IMR-90 (cell line): Measurements from ENCODE around the gene METTL8. TPM values are rescaled to one million over a fixed set of nuclear protein-coding genes. Genes with fewer than 3 reads are reported as not detected.

Source experiments
- ATAC-seq: fragments of 200-7000 bp; cut with Tn5 transposase; 2 replicates; pipeline ENCODE4 v1.9.1; 2020; ENCODE audit warnings: low read depth, mild to moderate bottlenecking, moderate library complexity
- BruUV-seq: library from RNA; stranded (reverse); fragments of 400-500 nt; replicated peaks from 2 replicates; lab custom pipeline; 2021; lab: Mats Ljungman, UMichigan
- CTCF ChIA-PET: fragments of 300-600 bp; formaldehyde crosslinking; extraction: SDS; loops from one replicate; lab custom pipeline; 2021; ENCODE audit warnings: antibody characterized with exemption; lab: Yijun Ruan, JAX
- POLR2A ChIA-PET: fragments of 300-600 bp; sonication (Branson Sonifier 250); formaldehyde crosslinking; loops from one replicate; lab custom pipeline; 2022; ENCODE audit warnings: antibody characterized with exemption; ENCODE audit not compliant: unreplicated experiment; lab: Charles Lee
- DNase-seq: peaks from one replicate; pipeline ENCODE4 v3.0.0; 2013
- H2AFZ ChIP-seq: replicated peaks from 2 replicates; pipeline ENCODE3; 2013; ENCODE audit warnings: low read length, mild to moderate bottlenecking; ENCODE audit not compliant: poor library complexity
- H2AK5ac ChIP-seq: 2 replicates; pipeline ENCODE4 v1.6.1; 2013; ENCODE audit warnings: low read depth, low read length, inconsistent platforms
- H2AK9ac ChIP-seq: replicated peaks from 2 replicates; pipeline ENCODE3; 2013; ENCODE audit warnings: mild to moderate bottlenecking, low read depth, low read length, moderate library complexity; ENCODE audit not compliant: poor library complexity
- H2BK120ac ChIP-seq: 2 replicates; pipeline ENCODE4 v1.6.1; 2013; ENCODE audit warnings: low read depth, low read length, inconsistent platforms
- H2BK15ac ChIP-seq: 3 replicates; pipeline ENCODE4 v1.6.1; 2013; ENCODE audit warnings: low read depth, low read length, inconsistent platforms
- H2BK20ac ChIP-seq: 2 replicates; pipeline ENCODE4 v1.6.1; 2013; ENCODE audit warnings: low read depth, mild to moderate bottlenecking, inconsistent platforms, low read length, moderate library complexity
- H2BK5ac ChIP-seq: 2 replicates; pipeline ENCODE4 v1.6.1; 2013; ENCODE audit warnings: mild to moderate bottlenecking, low read depth, low read length, inconsistent platforms; ENCODE audit not compliant: poor library complexity, severe bottlenecking
- H3K14ac ChIP-seq: replicated peaks from 2 replicates; pipeline ENCODE4 v1.6.1; 2013; ENCODE audit warnings: low read depth, low read length, inconsistent platforms
- H3K18ac ChIP-seq: 2 replicates; pipeline ENCODE4 v1.6.1; 2013; ENCODE audit warnings: low read depth, low read length, control low read depth
- H3K23ac ChIP-seq: 2 replicates; pipeline ENCODE4 v1.6.1; 2013; ENCODE audit warnings: low read depth, low read length, inconsistent platforms
- H3K27ac ChIP-seq: 2 replicates; pipeline ENCODE4 v1.5.1; 2013; ENCODE audit warnings: mild to moderate bottlenecking, control low read depth, low read length; ENCODE audit not compliant: insufficient read depth
- H3K27me3 ChIP-seq: 2 replicates; pipeline ENCODE4 v1.6.1; 2013; ENCODE audit warnings: low read length; ENCODE audit not compliant: control insufficient read depth, insufficient read depth
- H3K36me3 ChIP-seq: 2 replicates; pipeline ENCODE4 v1.6.1; 2013; ENCODE audit warnings: low read length, mixed read lengths; ENCODE audit not compliant: control insufficient read depth, insufficient read depth
- H3K4ac ChIP-seq: 2 replicates; pipeline ENCODE4 v1.6.1; 2013; ENCODE audit warnings: low read depth, low read length, inconsistent platforms
- H3K4me1 ChIP-seq: 2 replicates; pipeline ENCODE4 v1.6.1; 2013; ENCODE audit warnings: low read length, mixed read lengths; ENCODE audit not compliant: control insufficient read depth, insufficient read depth
- H3K4me2 ChIP-seq: 2 replicates; pipeline ENCODE4 v1.6.1; 2013; ENCODE audit warnings: low read depth, mild to moderate bottlenecking, control low read depth, low read length, moderate library complexity
- H3K4me3 ChIP-seq: 2 replicates; pipeline ENCODE4 v1.5.1; 2013; ENCODE audit warnings: low read depth, mild to moderate bottlenecking, control low read depth, low read length, moderate library complexity; ENCODE audit not compliant: insufficient read depth
- H3K56ac ChIP-seq: 2 replicates; pipeline ENCODE4 v1.6.1; 2013; ENCODE audit warnings: low read length, inconsistent platforms; ENCODE audit not compliant: insufficient read depth; ENCODE audit errors: extremely low read depth
- H3K79me1 ChIP-seq, 2 experiments: 2 replicates each; pipeline ENCODE4 v1.6.1; 2013; ENCODE audit warnings: low read length in 2 of 2, inconsistent platforms in 1 of 2, low read depth in 1 of 2
- H3K9ac ChIP-seq: 2 replicates; pipeline ENCODE4 v1.6.1; 2013; ENCODE audit warnings: low read depth, low read length, control low read depth
- H3K9me1 ChIP-seq: 2 replicates; pipeline ENCODE4 v1.6.1; 2013; ENCODE audit warnings: low read length, inconsistent platforms; ENCODE audit not compliant: insufficient read depth
- H3K9me3 ChIP-seq: 2 replicates; pipeline ENCODE4 v1.6.1; 2013; ENCODE audit warnings: low read length; ENCODE audit not compliant: control insufficient read depth, insufficient read depth
- H4K20me1 ChIP-seq: 2 replicates; pipeline ENCODE4 v1.6.1; 2013; ENCODE audit warnings: low read length, inconsistent platforms; ENCODE audit not compliant: insufficient read depth
- H4K5ac ChIP-seq: 2 replicates; pipeline ENCODE4 v1.6.1; 2013; ENCODE audit warnings: mild to moderate bottlenecking, low read depth, low read length, control low read depth
- H4K8ac ChIP-seq, 2 experiments: 2 replicates each; pipeline ENCODE4 v1.6.1; 2013; ENCODE audit warnings: low read depth in 2 of 2, low read length in 2 of 2, control low read depth in 1 of 2, inconsistent platforms in 1 of 2
- H4K91ac ChIP-seq: 2 replicates; pipeline ENCODE4 v1.6.1; 2013; ENCODE audit warnings: low read depth, low read length, inconsistent platforms; ENCODE audit not compliant: insufficient read depth
- BHLHE40 ChIP-seq: fragments of 150-350 bp; IDR thresholded peaks from 2 replicates; pipeline ENCODE4 v1.6.1; 2016; ENCODE audit warnings: mild to moderate bottlenecking, low read depth, low read length
- CEBPB ChIP-seq: IDR thresholded peaks from 2 replicates; pipeline ENCODE4 v1.6.1; 2012; ENCODE audit warnings: low read depth, low read length, improper control_type of control experiment
- CHD1 ChIP-seq: IDR thresholded peaks from 2 replicates; pipeline ENCODE4 v1.6.1; 2012; ENCODE audit warnings: low read depth, low read length, improper control_type of control experiment
- CTCF ChIP-seq: conservative IDR thresholded peaks from 2 replicates; pipeline ENCODE4 v1.5.1; 2012; ENCODE audit warnings: mild to moderate bottlenecking, low read depth, low read length, improper control_type of control experiment
- ELK1 ChIP-seq: fragments of 150-350 bp; IDR thresholded peaks from 2 replicates; pipeline ENCODE4 v1.6.1; 2016; ENCODE audit warnings: low read depth, mild to moderate bottlenecking, low read length, moderate library complexity, borderline replicate concordance
- FOS ChIP-seq: fragments of 150-350 bp; IDR thresholded peaks from 2 replicates; pipeline ENCODE4 v1.6.1; 2016; ENCODE audit warnings: low read depth, low read length
- MAFK ChIP-seq: IDR thresholded peaks from 2 replicates; pipeline ENCODE4 v1.6.1; 2012; ENCODE audit warnings: low read depth, low read length, improper control_type of control experiment
- MAZ ChIP-seq: IDR thresholded peaks from 2 replicates; pipeline ENCODE4 v1.6.1; 2012; ENCODE audit warnings: low read depth, mild to moderate bottlenecking, low read length, improper control_type of control experiment, moderate library complexity, borderline replicate concordance
- MXI1 ChIP-seq: IDR thresholded peaks from 2 replicates; pipeline ENCODE4 v1.6.1; 2012; ENCODE audit warnings: low read depth, mild to moderate bottlenecking, low read length, moderate library complexity, borderline replicate concordance
- NFE2L2 ChIP-seq: fragments of 150-350 bp; IDR thresholded peaks from 2 replicates; pipeline ENCODE4 v1.6.1; 2016; ENCODE audit warnings: low read depth, mild to moderate bottlenecking, low read length
- POLR2A ChIP-seq: IDR thresholded peaks from 2 replicates; pipeline ENCODE4 v1.6.1; 2012; ENCODE audit warnings: mild to moderate bottlenecking, low read depth, low read length
- RAD21 ChIP-seq: IDR thresholded peaks from 2 replicates; pipeline ENCODE4 v1.6.1; 2012; ENCODE audit warnings: low read length, improper control_type of control experiment
- RCOR1 ChIP-seq: IDR thresholded peaks from 2 replicates; pipeline ENCODE4 v1.6.1; 2012; ENCODE audit warnings: mild to moderate bottlenecking, low read length, improper control_type of control experiment; ENCODE audit not compliant: insufficient replicate concordance
- RFX5 ChIP-seq: IDR thresholded peaks from 2 replicates; pipeline ENCODE4 v1.8.0; 2012; ENCODE audit warnings: low read depth, mild to moderate bottlenecking, low read length, moderate library complexity
- SMC3 ChIP-seq: fragments of 150-350 bp; IDR thresholded peaks from 2 replicates; pipeline ENCODE4 v1.6.1; 2016; ENCODE audit warnings: low read depth, mild to moderate bottlenecking, antibody characterized with exemption, low read length, moderate library complexity
- USF2 ChIP-seq: fragments of 150-350 bp; IDR thresholded peaks from 2 replicates; pipeline ENCODE4 v1.6.1; 2017; ENCODE audit warnings: mild to moderate bottlenecking, antibody characterized with exemption, low read length, low read depth
- WGBS, 2 experiments: methylation state at CpG; one replicate each; pipeline versions ENCODE4 v1.1.5 to v1.1.7; 2013; ENCODE audit warnings: missing lambda C conversion rate in 2 of 2; ENCODE audit not compliant: insufficient read length in 1 of 2; ENCODE audit errors: extremely low coverage in 2 of 2; 5-methylcytosine and 5-hydroxymethylcytosine counted together
- dilution Hi-C: fragments of 300-500 bp; cut with HindIII; formaldehyde crosslinking; loops from one replicate; pipeline ENCODE4 v1.14.3; 2018; ENCODE audit warnings: low sequenced_read_pairs; ENCODE audit not compliant: unreplicated experiment
- in situ Hi-C: fragments of 300-500 bp; cut with MboI; formaldehyde crosslinking; loops from 3 replicates; pipeline ENCODE4 v1.14.3; 2019; ENCODE audit warnings: low sequenced_read_pairs, inconsistent platforms, mixed read lengths
- intact Hi-C: fragments of 100-400 bp; cut with micrococcal nuclease; formaldehyde crosslinking; loops from 2 replicates; pipeline ENCODE4 v1.10.0; 2022
- polyA plus RNA-seq, 3 experiments: library from polyadenylated mRNA; depleted of rRNA; stranded (reverse); fragments of >200 nt; gene quantifications; 2 replicates each; pipeline ENCODE4 v1.2.3, GENCODE V29; 2012; ENCODE audit warnings: low replicate concordance in 1 of 3
- total RNA-seq: library from RNA; depleted of rRNA; stranded (reverse); fragments of >200 nt; gene quantifications from 2 replicates; pipeline ENCODE4 v1.2.3, GENCODE V29; 2012

METTL8 gene
- total and polyA plus RNA-seq, 2 of the 4 experiments (the other 2 are of a cell fraction), result 6.9 to 10.6 TPM

GRCh38 chr2:171287611-171288010 is 146.2 kb downstream of the METTL8 start:
- Histone ChIP-seq H3K4me2 (no peak overlapping the region), H2AFZ (no peak overlapping the region), H3K27ac (peak overlapping the region; percentile 81; the same call in 1 of the 2 replicates)

More at GRCh38 chr2:171287611-171288010, 146.2 kb downstream of the METTL8 start:
- Histone ChIP-seq H2BK5ac (peak overlapping the region; percentile 67), H2BK20ac (peak overlapping the region; percentile 95), H3K23ac (no peak overlapping the region), H4K5ac (peak overlapping the region; percentile 90), H3K14ac (peak overlapping the region; percentile 87), H4K8ac (peak overlapping the region in 1 of 2 experiments; percentile 87; a peak in 3 of 4 replicates), H4K91ac (peak overlapping the region; percentile 68), H3K27me3 (no peaks in the 10 kb centered on the region), H2BK120ac (peak overlapping the region; percentile 94), H4K20me1 (no peaks in the 10 kb centered on the region), H3K9ac (no peak overlapping the region; the same call in 1 of the 2 replicates), H2BK15ac (peak overlapping the region; percentile 72; the same call in 1 of the 3 replicates), H3K9me3 (no peaks in the 10 kb centered on the region), H2AK5ac (peak overlapping the region; percentile 72; the same call in 1 of the 2 replicates), H3K4ac (peak overlapping the region; percentile 92), H3K9me1 (peaks cover 4% of the 10 kb centered on the region; the same call in 1 of the 2 replicates), H3K36me3 (no peaks in the 10 kb centered on the region), H3K18ac (peak overlapping the region; percentile 95; the same call in 1 of the 2 replicates), H3K4me1 (peaks cover 14% of the 10 kb centered on the region), H3K56ac (no peak overlapping the region), H2AK9ac (no peak overlapping the region), H3K79me1 (no peaks in the 10 kb centered on the region), H3K4me3 (no peak overlapping the region)
- DNase-seq (peak; percentile 40), ATAC-seq (peak; percentile 30)
- BruUV-seq, result no TSS peak
- 50% methylated on average over 2 of the region's 4 CpGs; no CpG with 5 or more reads in 1 of the 2 experiments for WGBS, 2 experiments
- ChIA-PET POLR2A (no interaction called here), CTCF (interaction anchor here (1.0 kb wide), 1 partner anchor 10 kb away, joined by 3 read pairs; no protein-coding TSS in a partner anchor)
- intact Hi-C loops (loop anchor here (5.0 kb wide), 1 partner anchor 125 kb away; the partner anchor contains the start of gene TLK1), in situ Hi-C loops (no loop called here), dilution Hi-C loops (no loop called here)
- TF ChIP-seq RFX5 (no peak), RCOR1 (no peak), USF2 (no peak), NFE2L2 (no peak), MXI1 (no peak), FOS (no peak), POLR2A (no peak), ELK1 (no peak), SMC3 (no peak), MAZ (no peak), RAD21 (no peak), CTCF (no peak), CHD1 (no peak), BHLHE40 (no peak), CEBPB (no peak), MAFK (no peak)
